ENCODE results near the gene TUSC2.

DNA sequence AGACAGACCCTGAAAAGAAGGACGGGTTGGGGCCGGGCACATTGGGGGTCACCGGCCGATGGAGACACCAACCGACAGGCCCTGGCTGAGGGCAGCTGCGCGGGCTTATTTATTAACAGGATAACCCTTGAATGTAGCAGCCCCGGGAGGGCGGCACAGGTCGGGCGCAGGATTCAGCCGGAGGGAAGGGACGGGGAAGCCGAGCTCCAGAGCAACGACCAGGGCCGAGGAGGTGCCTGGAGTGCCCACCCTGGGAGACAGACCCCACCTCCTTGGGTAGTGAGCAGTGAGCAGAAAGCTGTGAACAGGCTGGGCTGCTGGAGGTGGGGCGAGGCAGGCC is 51.3 kb downstream of the TUSC2 start:
- TF ChIP-seq, protein P1, sequence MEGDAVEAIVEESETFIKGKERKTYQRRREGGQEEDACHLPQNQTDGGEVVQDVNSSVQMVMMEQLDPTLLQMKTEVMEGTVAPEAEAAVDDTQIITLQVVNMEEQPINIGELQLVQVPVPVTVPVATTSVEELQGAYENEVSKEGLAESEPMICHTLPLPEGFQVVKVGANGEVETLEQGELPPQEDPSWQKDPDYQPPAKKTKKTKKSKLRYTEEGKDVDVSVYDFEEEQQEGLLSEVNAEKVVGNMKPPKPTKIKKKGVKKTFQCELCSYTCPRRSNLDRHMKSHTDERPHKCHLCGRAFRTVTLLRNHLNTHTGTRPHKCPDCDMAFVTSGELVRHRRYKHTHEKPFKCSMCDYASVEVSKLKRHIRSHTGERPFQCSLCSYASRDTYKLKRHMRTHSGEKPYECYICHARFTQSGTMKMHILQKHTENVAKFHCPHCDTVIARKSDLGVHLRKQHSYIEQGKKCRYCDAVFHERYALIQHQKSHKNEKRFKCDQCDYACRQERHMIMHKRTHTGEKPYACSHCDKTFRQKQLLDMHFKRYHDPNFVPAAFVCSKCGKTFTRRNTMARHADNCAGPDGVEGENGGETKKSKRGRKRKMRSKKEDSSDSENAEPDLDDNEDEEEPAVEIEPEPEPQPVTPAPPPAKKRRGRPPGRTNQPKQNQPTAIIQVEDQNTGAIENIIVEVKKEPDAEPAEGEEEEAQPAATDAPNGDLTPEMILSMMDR (IDR thresholded peaks at IDR 0.05; ENCODE audit: low read length), result no peak
- TF ChIP-seq EZH2phosphoT487 (IDR thresholded peaks at IDR 0.05; ENCODE audit: low read length), result no peak

Measured in MM.1S (cell line).